Astrocyte of the cerebellum (primary cell): Measurements from ENCODE around the gene FCRL3.

ENCODE experiments used
- DNase-seq: peaks from one replicate; pipeline ENCODE4 v3.0.0-alpha.2; 2011; ENCODE audit warnings: low read depth
- H3K4me3 ChIP-seq: 2 replicates; pipeline ENCODE4 v1.5.1; 2011; ENCODE audit warnings: mild to moderate bottlenecking, low read depth, low read length, moderate library complexity
- CTCF ChIP-seq: IDR thresholded peaks from 2 replicates; pipeline ENCODE4 v1.5.1; 2012; ENCODE audit warnings: low read length, low read depth, moderate library complexity, mild to moderate bottlenecking; ENCODE audit errors: missing control alignments
- in situ Hi-C: cut with HindIII; loops from 2 replicates; pipeline ENCODE4 v1.10.0; 2017; ENCODE audit warnings: low sequenced_read_pairs

Gene FCRL3

GRCh38 chr1:157703981-157704380, 3.4 kb upstream of the FCRL3 start:
- H3K4me3 ChIP-seq = no peak overlapping the region
- DNase-seq = no peak
- TF ChIP-seq CTCF = no peak
- in situ Hi-C loops = no loop called here

GRCh38 chr1:157702308-157702825, 1.8 kb upstream of the FCRL3 start:
- H3K4me3 ChIP-seq = no peak overlapping the region
- DNase-seq = no peak
- in situ Hi-C loops = no loop called here
- no peak for TF ChIP-seq CTCF

GRCh38 chr1:157700305-157700704, 264 bp downstream of the FCRL3 start:
- in situ Hi-C loops = no loop called here
- H3K4me3 ChIP-seq = no peak overlapping the region
- DNase-seq = no peak
- TF ChIP-seq CTCF = no peak

GRCh38 chr1:157697781-157698569, 2.6 kb downstream of the FCRL3 start:
- H3K4me3 ChIP-seq = no peak overlapping the region
- in situ Hi-C loops = no loop called here
- no peak for DNase-seq
- no peak for TF ChIP-seq CTCF

GRCh38 chr1:157696966-157697628, 3.5 kb downstream of the FCRL3 start:
- no peak for TF ChIP-seq CTCF
- in situ Hi-C loops = no loop called here
- DNase-seq = no peak
- H3K4me3 ChIP-seq = no peak overlapping the region

GRCh38 chr1:157695417-157695816, 5.2 kb downstream of the FCRL3 start:
- in situ Hi-C loops = no loop called here
- no peak for TF ChIP-seq CTCF
- no peak for DNase-seq
- no peak overlapping the region for H3K4me3 ChIP-seq
